Lower lobe of right lung (tissue), 2 donors: ENCODE measurements around the gene LRFN2. TPM values are rescaled to one million over a fixed set of nuclear protein-coding genes. Genes with fewer than 3 reads are reported as not detected.

Experiments
- ATAC-seq, 2 donors: fragments of 200-7000 bp; cut with Tn5 transposase; one replicate each; pipeline ENCODE4 v1.9.1; 2020 to 2022; ENCODE audit warnings: mild to moderate bottlenecking in 2 of 2, moderate library complexity in 2 of 2
- DNase-seq: peaks from one replicate; pipeline ENCODE4 v3.0.0-alpha.2; 2020
- H3K27ac ChIP-seq: fragments of 200-600 bp; one replicate; pipeline ENCODE4 v1.8.0; 2022
- H3K27me3 ChIP-seq: fragments of 200-600 bp; one replicate; pipeline ENCODE4 v1.8.0; 2022; ENCODE audit warnings: low read depth
- H3K36me3 ChIP-seq: fragments of 200-600 bp; one replicate; pipeline ENCODE4 v1.8.0; 2022; ENCODE audit warnings: mild to moderate bottlenecking
- H3K4me1 ChIP-seq: fragments of 200-600 bp; one replicate; pipeline ENCODE4 v1.8.0; 2022
- H3K4me3 ChIP-seq: fragments of 200-600 bp; one replicate; pipeline ENCODE4 v1.8.0; 2022; ENCODE audit warnings: mild to moderate bottlenecking
- H3K9me3 ChIP-seq: fragments of 200-600 bp; one replicate; pipeline ENCODE4 v1.8.0; 2022
- intact Hi-C: fragments of 100-400 bp; cut with DNase I; formaldehyde crosslinking; loops from one replicate; pipeline ENCODE4 v1.11.0; 2022
- total RNA-seq: library from RNA; stranded (reverse); fragmentation: NEBNext Ultra II Directional; extraction: Animal tissue kit (Norgen Biotek cat#: 25700); gene quantifications from one replicate; pipeline ENCODE4 v1.2.1, GENCODE V29; 2021
- TF ChIP-seq, protein P1 (sequence below): fragments of 200-600 bp; IDR thresholded peaks from one replicate; pipeline ENCODE4 v1.8.0; 2022; ENCODE audit warnings: antibody characterized with exemption, mild to moderate bottlenecking
- donor health status: DM: no; HTN: yes; CAD: no; lungs with severe emphysema.

Gene LRFN2
- total RNA-seq, 1 donor from 2014 or later, result not detected

DNA sequence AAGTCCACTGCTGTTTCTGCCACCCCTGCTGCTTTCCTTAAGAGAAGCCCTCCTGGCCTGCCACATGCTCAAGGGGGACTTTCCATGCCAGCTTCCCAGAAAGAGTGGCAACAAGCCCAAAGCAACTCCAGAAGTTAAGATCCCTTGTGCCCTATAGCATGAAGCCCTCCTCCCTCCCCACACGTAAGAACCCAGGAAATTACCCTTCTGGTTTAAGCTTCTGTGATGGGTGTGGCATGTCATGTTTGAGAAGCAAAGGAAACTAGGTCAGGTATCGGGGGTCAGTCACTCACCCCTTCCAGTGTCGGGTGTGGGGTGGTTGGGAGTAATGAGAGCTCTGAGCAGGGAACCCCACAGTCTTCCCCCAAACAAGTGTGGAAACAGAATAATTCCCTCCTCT lies 196.1 kb downstream of the LRFN2 start:
- H3K9me3 ChIP-seq, result no peaks in the 10 kb centered on the region
- no peaks in the 10 kb centered on the region for H3K4me1 ChIP-seq
- no peak overlapping the region for H3K4me3 ChIP-seq
- intact Hi-C loops, result no loop called here
- TF ChIP-seq, protein P1, sequence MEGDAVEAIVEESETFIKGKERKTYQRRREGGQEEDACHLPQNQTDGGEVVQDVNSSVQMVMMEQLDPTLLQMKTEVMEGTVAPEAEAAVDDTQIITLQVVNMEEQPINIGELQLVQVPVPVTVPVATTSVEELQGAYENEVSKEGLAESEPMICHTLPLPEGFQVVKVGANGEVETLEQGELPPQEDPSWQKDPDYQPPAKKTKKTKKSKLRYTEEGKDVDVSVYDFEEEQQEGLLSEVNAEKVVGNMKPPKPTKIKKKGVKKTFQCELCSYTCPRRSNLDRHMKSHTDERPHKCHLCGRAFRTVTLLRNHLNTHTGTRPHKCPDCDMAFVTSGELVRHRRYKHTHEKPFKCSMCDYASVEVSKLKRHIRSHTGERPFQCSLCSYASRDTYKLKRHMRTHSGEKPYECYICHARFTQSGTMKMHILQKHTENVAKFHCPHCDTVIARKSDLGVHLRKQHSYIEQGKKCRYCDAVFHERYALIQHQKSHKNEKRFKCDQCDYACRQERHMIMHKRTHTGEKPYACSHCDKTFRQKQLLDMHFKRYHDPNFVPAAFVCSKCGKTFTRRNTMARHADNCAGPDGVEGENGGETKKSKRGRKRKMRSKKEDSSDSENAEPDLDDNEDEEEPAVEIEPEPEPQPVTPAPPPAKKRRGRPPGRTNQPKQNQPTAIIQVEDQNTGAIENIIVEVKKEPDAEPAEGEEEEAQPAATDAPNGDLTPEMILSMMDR, result no peak
- no peak for ATAC-seq
- H3K36me3 ChIP-seq, result no peaks in the 10 kb centered on the region
- DNase-seq, result no peak
- H3K27me3 ChIP-seq, result no peaks in the 10 kb centered on the region
- H3K27ac ChIP-seq, result no peak overlapping the region

DNA sequence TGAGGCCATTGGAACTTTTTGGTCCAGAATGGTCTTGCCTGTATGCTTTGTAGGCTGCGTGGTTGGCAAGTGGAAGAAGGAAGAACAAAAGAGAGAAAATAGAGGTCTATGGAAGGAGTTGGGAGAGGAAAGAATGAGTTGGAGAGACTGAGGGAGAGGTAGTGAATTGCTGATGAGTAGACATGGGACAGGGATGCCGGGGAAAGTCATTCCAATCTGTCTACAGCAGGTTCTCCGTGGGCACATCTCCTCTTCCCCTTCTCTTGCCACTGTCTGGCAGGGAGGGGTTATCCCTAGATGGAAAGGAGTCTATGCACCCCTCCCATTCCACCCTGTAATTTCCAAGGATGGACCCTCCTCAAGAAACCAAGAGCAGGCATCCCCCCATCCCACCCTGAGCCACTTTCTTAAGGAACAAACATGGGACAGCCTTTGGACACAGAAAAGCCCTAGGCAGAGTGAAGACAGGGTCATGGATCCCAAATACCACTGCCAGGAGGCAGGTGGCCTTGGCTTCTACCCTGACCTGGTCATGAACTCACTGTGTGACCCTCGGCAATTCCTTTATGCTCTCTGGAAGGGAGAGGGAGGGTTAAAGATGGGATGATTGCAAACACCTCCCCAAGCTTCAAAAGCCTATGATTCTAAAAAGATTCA lies 196.9 kb downstream of the LRFN2 start:
- Histone ChIP-seq H3K27me3 (no peaks in the 10 kb centered on the region), H3K4me1 (no peaks in the 10 kb centered on the region), H3K36me3 (no peaks in the 10 kb centered on the region), H3K9me3 (no peaks in the 10 kb centered on the region), H3K4me3 (no peak overlapping the region), H3K27ac (no peak overlapping the region)
- intact Hi-C loops, result no loop called here
- TF ChIP-seq, protein P1, result no peak
- no peak for ATAC-seq
- DNase-seq, result no peak

DNA sequence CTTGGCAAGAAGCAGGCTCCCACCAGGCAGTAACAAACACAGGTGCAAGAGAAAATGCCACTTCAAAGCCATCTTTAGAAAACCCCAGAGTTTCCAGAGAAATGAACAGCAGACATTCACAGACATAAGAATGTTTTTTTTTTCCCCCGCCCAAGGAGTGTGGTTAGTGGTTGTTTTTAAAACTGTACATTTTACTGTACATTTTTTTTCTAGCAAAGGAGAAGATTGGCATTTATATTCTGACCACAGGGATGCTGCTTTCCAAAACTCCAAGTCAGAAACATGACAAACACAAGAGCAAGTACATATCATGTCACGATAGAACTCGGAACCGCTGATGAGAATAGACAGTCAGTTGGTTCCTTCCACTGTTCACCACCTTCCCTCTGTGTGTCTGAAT lies 197.9 kb downstream of the LRFN2 start:
- H3K9me3 ChIP-seq, result no peaks in the 10 kb centered on the region
- no peak for DNase-seq
- H3K36me3 ChIP-seq, result no peaks in the 10 kb centered on the region
- intact Hi-C loops, result no loop called here
- H3K4me3 ChIP-seq, result no peak overlapping the region
- TF ChIP-seq, protein P1, result no peak
- no peak overlapping the region for H3K27ac ChIP-seq
- no peak for ATAC-seq
- H3K4me1 ChIP-seq, result no peaks in the 10 kb centered on the region
- H3K27me3 ChIP-seq, result no peaks in the 10 kb centered on the region

DNA sequence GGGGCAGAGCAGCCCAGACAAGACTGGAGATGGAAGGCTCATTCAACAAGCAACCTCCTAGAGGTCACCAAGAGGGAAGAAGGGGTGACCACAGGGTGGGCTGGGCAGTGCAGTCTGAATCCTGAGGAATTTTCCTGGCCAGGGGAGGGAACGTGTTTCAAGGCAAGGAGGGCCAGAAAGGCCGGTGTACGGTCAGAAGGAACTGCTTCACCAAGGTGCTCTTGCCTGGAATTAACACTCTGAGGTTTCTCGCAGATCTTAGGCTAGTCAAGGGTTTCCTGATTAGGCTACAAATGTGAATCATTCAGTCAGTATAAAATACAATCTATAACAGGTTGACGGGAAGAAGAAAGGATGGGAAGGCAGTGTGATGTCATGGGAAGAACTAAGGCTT lies 199.3 kb downstream of the LRFN2 start:
- TF ChIP-seq, protein P1, result no peak
- H3K4me1 ChIP-seq, result no peaks in the 10 kb centered on the region
- DNase-seq (no peak), ATAC-seq (no peak)
- intact Hi-C loops, result no loop called here
- no peaks in the 10 kb centered on the region for H3K36me3 ChIP-seq
- no peak overlapping the region for H3K4me3 ChIP-seq
- no peaks in the 10 kb centered on the region for H3K27me3 ChIP-seq
- H3K9me3 ChIP-seq, result no peaks in the 10 kb centered on the region
- no peak overlapping the region for H3K27ac ChIP-seq

DNA sequence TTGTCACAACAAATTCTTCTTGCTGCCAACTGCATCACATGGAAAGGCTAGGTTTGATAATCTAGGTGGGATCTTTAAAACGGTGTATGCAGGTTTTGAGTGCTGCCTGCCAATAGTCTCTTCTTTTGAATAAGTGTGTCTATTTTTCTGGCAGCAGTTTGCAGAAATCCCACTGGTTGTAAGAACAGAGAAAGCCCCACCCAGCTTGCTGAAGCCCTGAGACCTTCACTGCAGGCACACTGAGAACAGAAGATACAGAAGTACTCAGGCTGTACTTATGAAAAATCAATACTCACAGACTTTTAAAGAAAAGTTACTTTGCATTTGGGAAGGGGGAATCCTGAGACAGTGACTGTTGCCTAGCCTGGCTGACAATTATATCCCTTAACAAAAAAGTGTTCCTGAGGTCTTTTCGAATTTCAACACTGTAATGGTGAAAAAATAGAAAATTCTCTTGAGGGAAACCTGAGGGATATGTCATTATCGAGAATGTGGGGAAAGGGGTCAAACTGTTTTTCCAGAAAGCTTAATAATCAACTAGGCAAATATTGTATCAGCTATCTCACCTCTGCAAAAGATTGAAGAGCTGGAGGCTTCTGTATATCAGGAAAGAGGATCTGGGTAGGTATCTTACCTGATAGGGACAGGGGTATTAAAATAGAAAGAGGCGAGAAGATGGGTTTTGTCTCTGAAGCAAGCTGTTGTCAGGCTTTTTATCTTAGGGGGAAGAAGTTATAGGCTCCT lies 199.9 kb downstream of the LRFN2 start:
- DNase-seq (no peak), ATAC-seq (no peak)
- intact Hi-C loops, result no loop called here
- Histone ChIP-seq H3K9me3 (no peaks in the 10 kb centered on the region), H3K27ac (no peak overlapping the region), H3K4me3 (no peak overlapping the region), H3K27me3 (no peaks in the 10 kb centered on the region), H3K4me1 (no peaks in the 10 kb centered on the region), H3K36me3 (no peaks in the 10 kb centered on the region)
- TF ChIP-seq, protein P1, result no peak
